Measurements from ENCODE around the gene ADGRG3. TPM values are rescaled to one million over a fixed set of nuclear protein-coding genes. Genes with fewer than 3 reads are reported as not detected.
A peak's percentile ranks its signal among the peaks of the same experiment; 100 is the strongest.

Gene ADGRG3
- 10 to 100 TPM; 16.6 to 57.3 (median 20.7) TPM for total RNA-seq
- total RNA-seq (2013) = 5.2 TPM

- Mint-ChIP-seq H3K4me3 (peak within 1 kb of the TSS; percentile 84), H3K27me3 (ENCODE audit: low read depth in 2 of 2) (no peaks in the 10 kb centered on the region), H3K36me3 (peaks cover 13% of the 10 kb centered on the region), H3K4me1 (peaks cover 38 to 52% of the 10 kb centered on the region in 2 donors), H3K9me3 (no peaks in the 10 kb centered on the region), H3K27ac (peak within 1 kb of the TSS; percentile 97 to 98)
- no peak for TF ChIP-seq CTCF (IDR thresholded peaks at IDR 0.05)
- H3K27me3 ChIP-seq (ENCODE audit: control insufficient read depth, insufficient read depth, low read length) = no peaks in the 10 kb centered on the region
- intact Hi-C loops (cut with micrococcal nuclease) = loop anchor here (5.0 to 10.0 kb wide), 2 partner anchors 144 to 337 kb away; partner anchors contain the start of genes USB1 and ZNF319
- H3K9me3 ChIP-seq (ENCODE audit: control insufficient read depth, insufficient read depth, low read length) = no peaks in the 10 kb centered on the region
- H3K27ac ChIP-seq (ENCODE audit: low read length) = peak within 1 kb of the TSS; percentile 90
- peaks cover 26% of the 10 kb centered on the region for H3K36me3 ChIP-seq (ENCODE audit: control insufficient read depth, insufficient read depth, low read length)
- peaks cover 53% of the 10 kb centered on the region for H3K4me1 ChIP-seq (ENCODE audit: control insufficient read depth, insufficient read depth, low read length)
- H3K4me3 ChIP-seq (ENCODE audit: low read length) = no peak within 1 kb of the TSS
- ATAC-seq (no peak), DNase-seq (no peak)
- 71% methylated on average over 11 of the region's 11 CpGs for WGBS (ENCODE audit: insufficient coverage)
These were observed at the start of gene ADGRG3 for GRCh38 chr16:57668263-57668571. ADGRG3 (plus strand) TSS chr16:57668306; CDS start chr16:57668348, 42 bp downstream.

GRCh38 chr16:57619133-57619605, 48.9 kb upstream of the ADGRG3 start:
- Mint-ChIP-seq H3K36me3 (no peaks in the 10 kb centered on the region), H3K9me3 (no peaks in the 10 kb centered on the region), H3K4me3 (no peak overlapping the region), H3K27me3 (ENCODE audit: low read depth in 2 of 2) (no peaks in the 10 kb centered on the region), H3K27ac (peak overlapping the region in 1 of 2 donors; percentile 25), H3K4me1 (peaks cover 29 to 32% of the 10 kb centered on the region in 2 donors)
- DNase-seq = no peak
- Histone ChIP-seq H3K27me3 (ENCODE audit: control insufficient read depth, insufficient read depth, low read length) (no peaks in the 10 kb centered on the region), H3K36me3 (ENCODE audit: control insufficient read depth, insufficient read depth, low read length) (no peaks in the 10 kb centered on the region), H3K27ac (ENCODE audit: low read length) (no peak overlapping the region), H3K4me3 (ENCODE audit: low read length) (no peak overlapping the region), H3K4me1 (ENCODE audit: control insufficient read depth, insufficient read depth, low read length) (peaks cover 42% of the 10 kb centered on the region), H3K9me3 (ENCODE audit: control insufficient read depth, insufficient read depth, low read length) (no peaks in the 10 kb centered on the region)
- ATAC-seq = no peak
- intact Hi-C loops (cut with micrococcal nuclease) = no loop called here
- no peak for TF ChIP-seq CTCF (IDR thresholded peaks at IDR 0.05)
- 92% methylated on average over 8 of the region's 8 CpGs for WGBS (ENCODE audit: insufficient coverage)

GRCh38 chr16:57619606-57620334, 48.3 kb upstream of the ADGRG3 start:
- Mint-ChIP-seq H3K36me3 (no peaks in the 10 kb centered on the region), H3K4me1 (peaks cover 23 to 30% of the 10 kb centered on the region in 2 donors), H3K4me3 (no peak overlapping the region), H3K27me3 (ENCODE audit: low read depth in 2 of 2) (no peaks in the 10 kb centered on the region), H3K27ac (peak overlapping the region in 1 of 2 donors; percentile 25), H3K9me3 (no peaks in the 10 kb centered on the region)
- Histone ChIP-seq H3K4me3 (ENCODE audit: low read length) (no peak overlapping the region), H3K4me1 (ENCODE audit: control insufficient read depth, insufficient read depth, low read length) (peaks cover 36% of the 10 kb centered on the region), H3K36me3 (ENCODE audit: control insufficient read depth, insufficient read depth, low read length) (no peaks in the 10 kb centered on the region), H3K9me3 (ENCODE audit: control insufficient read depth, insufficient read depth, low read length) (no peaks in the 10 kb centered on the region), H3K27ac (ENCODE audit: low read length) (no peak overlapping the region), H3K27me3 (ENCODE audit: control insufficient read depth, insufficient read depth, low read length) (no peaks in the 10 kb centered on the region)
- no peak for TF ChIP-seq CTCF (IDR thresholded peaks at IDR 0.05)
- DNase-seq (no peak), ATAC-seq (no peak)
- intact Hi-C loops (cut with micrococcal nuclease) = no loop called here
- 89% methylated on average over 16 of the region's 16 CpGs for WGBS (ENCODE audit: insufficient coverage)

All from natural killer cell (primary cell).